Measurements from ENCODE around the gene RANBP1. TPM values are rescaled to one million over a fixed set of nuclear protein-coding genes. Genes with fewer than 3 reads are reported as not detected.

Gene RANBP1
- total RNA-seq, 1 experiment from 2014 or later: 443 TPM

DNA sequence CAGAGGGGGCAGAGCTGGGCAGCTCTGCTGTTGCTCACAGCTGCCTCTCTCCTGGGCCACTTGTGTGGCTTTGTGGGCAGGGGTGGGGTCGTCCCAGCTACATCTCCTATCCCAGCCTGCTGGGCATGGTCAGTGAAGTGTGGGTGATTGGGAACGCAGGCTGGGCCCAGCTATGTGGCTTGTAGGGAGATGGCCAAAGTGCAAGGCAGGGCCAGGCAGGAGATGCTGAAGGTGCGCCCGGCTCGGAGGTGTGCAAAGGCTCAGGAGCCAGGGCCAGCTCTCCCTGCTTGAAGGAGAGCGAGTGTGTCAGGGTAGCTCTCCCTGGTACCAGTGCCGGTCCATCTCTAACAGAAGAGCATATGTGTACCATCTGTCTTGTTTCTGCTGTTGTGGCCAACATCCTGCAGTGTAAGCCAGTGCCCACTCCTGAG, 8.4 kb upstream of the RANBP1 start:
- Mint-ChIP-seq H3K27me3 (ENCODE audit: low read depth) (no peaks in the 10 kb centered on the region), H3K36me3 (peaks cover 69% of the 10 kb centered on the region), H3K9me3 (no peaks in the 10 kb centered on the region), H3K27ac (no peak overlapping the region), H3K4me1 (no peaks in the 10 kb centered on the region), H3K4me3 (no peak overlapping the region)
- ChIA-PET POLR2A (no interaction called here), CTCF (interaction anchor here (1.2 kb wide), 1 partner anchor 377 kb away, joined by 3 read pairs; no protein-coding TSS in a partner anchor)
- DNase-seq (ENCODE audit: low spot score): no peak
- TF ChIP-seq NR2C2 (CRISPR knock-in tag; IDR thresholded peaks at IDR 0.05) (no peak), MAX (CRISPR knock-in tag; IDR thresholded peaks at IDR 0.05) (no peak), SOX15 (CRISPR knock-in tag; IDR thresholded peaks at IDR 0.05) (no peak), TP53 (CRISPR knock-in tag; IDR thresholded peaks at IDR 0.05) (no peak), CDX4 (CRISPR knock-in tag; IDR thresholded peaks at IDR 0.05; ENCODE audit: borderline replicate concordance) (no peak), ZNF512 (CRISPR knock-in tag; IDR thresholded peaks at IDR 0.05; ENCODE audit: borderline replicate concordance) (no peak), CTCF (IDR thresholded peaks at IDR 0.05) (no peak), ZNF532 (CRISPR knock-in tag; IDR thresholded peaks at IDR 0.05; ENCODE audit: borderline replicate concordance) (no peak), ZMAT4 (CRISPR knock-in tag; IDR thresholded peaks at IDR 0.05) (no peak), NFE2L1 (CRISPR knock-in tag; IDR thresholded peaks at IDR 0.05) (no peak), MLX (CRISPR knock-in tag; IDR thresholded peaks at IDR 0.05) (no peak), E2F1 (CRISPR knock-in tag; IDR thresholded peaks at IDR 0.05) (no peak)
- TF ChIP-seq, protein P1, sequence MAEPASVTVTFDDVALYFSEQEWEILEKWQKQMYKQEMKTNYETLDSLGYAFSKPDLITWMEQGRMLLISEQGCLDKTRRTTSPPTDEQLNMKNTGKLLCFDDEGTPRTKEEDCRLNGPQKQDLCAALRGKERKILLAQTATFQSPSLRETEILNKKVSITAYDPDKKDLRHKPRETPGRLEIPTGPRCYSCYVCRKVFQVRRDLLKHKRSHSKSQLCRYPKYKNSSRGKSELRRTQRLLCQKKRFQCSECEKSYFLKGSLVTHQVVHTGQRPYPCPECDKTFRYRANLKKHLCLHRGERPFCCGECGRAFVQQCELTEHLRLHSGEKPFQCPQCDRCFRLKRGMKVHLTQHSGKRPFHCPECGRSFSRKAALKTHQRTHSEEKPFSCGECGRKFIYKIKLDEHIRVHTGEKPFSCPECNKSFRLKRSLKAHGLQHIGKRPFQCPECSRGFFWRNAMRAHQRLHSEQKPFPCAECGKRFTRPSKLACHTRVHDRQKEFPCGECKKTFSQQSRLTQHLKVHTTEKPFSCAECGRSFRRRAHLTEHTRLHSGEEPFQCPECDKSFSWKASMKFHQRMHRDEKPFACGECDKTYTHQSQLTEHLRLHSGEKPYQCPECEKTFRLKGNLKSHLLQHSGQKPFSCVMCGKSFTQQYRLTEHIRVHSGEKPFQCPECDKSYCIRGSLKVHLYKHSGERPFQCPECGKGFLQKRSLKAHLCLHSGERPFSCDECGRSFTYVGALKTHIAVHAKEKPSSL (CRISPR knock-in tag; conservative IDR thresholded peaks at IDR 0.05): no peak
- TF ChIP-seq, protein P2, sequence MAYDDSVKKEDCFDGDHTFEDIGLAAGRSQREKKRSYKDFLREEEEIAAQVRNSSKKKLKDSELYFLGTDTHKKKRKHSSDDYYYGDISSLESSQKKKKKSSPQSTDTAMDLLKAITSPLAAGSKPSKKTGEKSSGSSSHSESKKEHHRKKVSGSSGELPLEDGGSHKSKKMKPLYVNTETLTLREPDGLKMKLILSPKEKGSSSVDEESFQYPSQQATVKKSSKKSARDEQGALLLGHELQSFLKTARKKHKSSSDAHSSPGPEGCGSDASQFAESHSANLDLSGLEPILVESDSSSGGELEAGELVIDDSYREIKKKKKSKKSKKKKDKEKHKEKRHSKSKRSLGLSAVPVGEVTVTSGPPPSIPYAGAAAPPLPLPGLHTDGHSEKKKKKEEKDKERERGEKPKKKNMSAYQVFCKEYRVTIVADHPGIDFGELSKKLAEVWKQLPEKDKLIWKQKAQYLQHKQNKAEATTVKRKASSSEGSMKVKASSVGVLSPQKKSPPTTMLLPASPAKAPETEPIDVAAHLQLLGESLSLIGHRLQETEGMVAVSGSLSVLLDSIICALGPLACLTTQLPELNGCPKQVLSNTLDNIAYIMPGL (CRISPR knock-in tag; IDR thresholded peaks at IDR 0.05): no peak
- TF ChIP-seq, protein P3, sequence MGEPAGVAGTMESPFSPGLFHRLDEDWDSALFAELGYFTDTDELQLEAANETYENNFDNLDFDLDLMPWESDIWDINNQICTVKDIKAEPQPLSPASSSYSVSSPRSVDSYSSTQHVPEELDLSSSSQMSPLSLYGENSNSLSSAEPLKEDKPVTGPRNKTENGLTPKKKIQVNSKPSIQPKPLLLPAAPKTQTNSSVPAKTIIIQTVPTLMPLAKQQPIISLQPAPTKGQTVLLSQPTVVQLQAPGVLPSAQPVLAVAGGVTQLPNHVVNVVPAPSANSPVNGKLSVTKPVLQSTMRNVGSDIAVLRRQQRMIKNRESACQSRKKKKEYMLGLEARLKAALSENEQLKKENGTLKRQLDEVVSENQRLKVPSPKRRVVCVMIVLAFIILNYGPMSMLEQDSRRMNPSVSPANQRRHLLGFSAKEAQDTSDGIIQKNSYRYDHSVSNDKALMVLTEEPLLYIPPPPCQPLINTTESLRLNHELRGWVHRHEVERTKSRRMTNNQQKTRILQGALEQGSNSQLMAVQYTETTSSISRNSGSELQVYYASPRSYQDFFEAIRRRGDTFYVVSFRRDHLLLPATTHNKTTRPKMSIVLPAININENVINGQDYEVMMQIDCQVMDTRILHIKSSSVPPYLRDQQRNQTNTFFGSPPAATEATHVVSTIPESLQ (CRISPR knock-in tag; IDR thresholded peaks at IDR 0.05): no peak
- TF ChIP-seq, protein P4, sequence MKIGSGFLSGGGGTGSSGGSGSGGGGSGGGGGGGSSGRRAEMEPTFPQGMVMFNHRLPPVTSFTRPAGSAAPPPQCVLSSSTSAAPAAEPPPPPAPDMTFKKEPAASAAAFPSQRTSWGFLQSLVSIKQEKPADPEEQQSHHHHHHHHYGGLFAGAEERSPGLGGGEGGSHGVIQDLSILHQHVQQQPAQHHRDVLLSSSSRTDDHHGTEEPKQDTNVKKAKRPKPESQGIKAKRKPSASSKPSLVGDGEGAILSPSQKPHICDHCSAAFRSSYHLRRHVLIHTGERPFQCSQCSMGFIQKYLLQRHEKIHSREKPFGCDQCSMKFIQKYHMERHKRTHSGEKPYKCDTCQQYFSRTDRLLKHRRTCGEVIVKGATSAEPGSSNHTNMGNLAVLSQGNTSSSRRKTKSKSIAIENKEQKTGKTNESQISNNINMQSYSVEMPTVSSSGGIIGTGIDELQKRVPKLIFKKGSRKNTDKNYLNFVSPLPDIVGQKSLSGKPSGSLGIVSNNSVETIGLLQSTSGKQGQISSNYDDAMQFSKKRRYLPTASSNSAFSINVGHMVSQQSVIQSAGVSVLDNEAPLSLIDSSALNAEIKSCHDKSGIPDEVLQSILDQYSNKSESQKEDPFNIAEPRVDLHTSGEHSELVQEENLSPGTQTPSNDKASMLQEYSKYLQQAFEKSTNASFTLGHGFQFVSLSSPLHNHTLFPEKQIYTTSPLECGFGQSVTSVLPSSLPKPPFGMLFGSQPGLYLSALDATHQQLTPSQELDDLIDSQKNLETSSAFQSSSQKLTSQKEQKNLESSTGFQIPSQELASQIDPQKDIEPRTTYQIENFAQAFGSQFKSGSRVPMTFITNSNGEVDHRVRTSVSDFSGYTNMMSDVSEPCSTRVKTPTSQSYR (CRISPR knock-in tag; IDR thresholded peaks at IDR 0.05): no peak
- ATAC-seq: no peak
